Measurements from ENCODE around the gene GAREM2. TPM values are rescaled to one million over a fixed set of nuclear protein-coding genes. Genes with fewer than 3 reads are reported as not detected.

Gene GAREM2
- total RNA-seq, 1 donor from 2014 or later, result 4.3 TPM

GRCh38 chr2:26187537-26188104, 14.7 kb downstream of the GAREM2 start:
- DNase-seq (ENCODE audit: low spot score), result no peak

DNA sequence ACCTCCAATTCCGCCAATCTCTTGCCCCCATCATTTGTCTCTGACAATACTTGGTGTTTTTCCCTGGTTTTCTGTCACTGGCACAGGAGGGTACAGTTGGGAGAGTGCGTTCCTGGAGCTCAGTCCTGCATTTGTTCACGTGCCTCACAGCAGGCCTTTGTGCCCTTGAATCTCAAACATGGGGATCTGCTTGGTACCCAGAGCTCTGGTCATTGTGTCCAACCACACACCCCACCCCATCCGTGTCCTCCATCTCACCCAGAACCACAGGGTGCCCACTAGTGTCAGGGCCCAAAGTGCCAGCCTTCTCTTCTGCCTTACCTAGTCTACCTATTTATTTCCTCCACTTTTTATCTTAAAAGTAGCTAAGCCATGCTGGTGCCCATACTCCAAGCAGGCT, 16.2 kb downstream of the GAREM2 start:
- no peak for DNase-seq (ENCODE audit: low spot score)

DNA sequence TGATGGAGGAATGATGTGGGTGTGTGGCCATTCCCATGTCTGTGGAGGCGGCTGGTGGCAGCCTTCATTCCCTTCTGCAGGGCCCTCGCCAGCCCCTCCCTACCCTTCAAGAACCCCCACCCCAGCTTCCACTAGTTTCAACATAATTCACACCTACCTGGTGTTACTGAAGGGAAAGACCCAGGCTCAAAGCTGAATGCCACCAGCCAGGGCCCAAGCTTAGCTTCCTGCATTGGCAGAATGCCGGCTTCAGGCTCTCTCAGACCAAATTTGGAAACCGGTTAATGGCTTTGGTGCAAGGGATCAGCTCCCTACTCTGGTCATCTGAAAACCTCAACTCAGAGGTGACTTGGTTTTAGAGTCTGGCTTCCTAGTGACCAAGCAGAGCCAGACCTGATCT, 16.9 kb downstream of the GAREM2 start:
- DNase-seq (ENCODE audit: low spot score), result no peak

- no peak for DNase-seq (ENCODE audit: low spot score)
Measured at GRCh38 chr2:26190369-26190768, 17.5 kb downstream of the GAREM2 start.

DNA sequence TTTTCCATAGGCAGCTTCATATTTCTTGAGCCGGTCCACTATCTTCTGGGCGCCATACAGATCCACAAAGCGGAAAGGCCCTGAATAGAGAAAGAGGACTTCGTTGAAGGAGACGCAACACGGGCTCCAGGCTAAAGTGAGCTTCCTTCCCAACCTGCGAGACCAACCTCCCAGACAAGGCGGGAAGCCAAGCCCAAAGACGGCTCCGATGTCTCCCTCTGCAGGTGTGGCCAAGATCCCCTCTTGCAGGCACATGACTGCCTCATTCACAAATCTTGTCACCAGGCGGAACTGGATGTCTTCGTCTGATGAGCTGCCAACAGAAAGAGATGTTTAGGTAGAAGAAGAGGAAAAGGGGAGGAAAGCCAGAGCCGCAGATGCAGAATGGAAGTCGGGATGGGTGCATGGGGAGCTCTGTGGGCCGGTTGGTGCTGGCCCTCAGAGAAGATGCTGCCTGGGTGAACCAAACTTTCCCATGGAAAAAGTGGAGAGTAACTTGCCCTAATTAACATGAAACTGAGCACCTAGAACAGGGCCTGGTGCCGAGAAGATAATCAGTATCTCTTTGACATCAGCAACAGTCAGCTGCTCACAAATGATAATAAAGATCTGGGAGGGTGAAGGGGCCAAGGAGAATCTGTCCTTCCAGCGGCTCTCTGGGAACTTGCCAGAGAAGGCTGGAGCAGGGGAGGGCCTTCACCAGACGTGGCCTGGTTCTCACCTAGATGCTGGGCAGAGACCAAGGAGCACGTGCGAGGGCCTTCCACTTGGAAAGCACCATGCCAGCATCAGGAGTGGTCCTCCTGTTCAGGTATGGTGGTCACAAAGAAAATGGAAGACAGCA, 18.6 kb downstream of the GAREM2 start:
- no peak for DNase-seq (ENCODE audit: low spot score)

GRCh38 chr2:26193578-26194231, 20.8 kb downstream of the GAREM2 start:
- DNase-seq (ENCODE audit: low spot score), result no peak

- no peak for DNase-seq (ENCODE audit: low spot score)
Measured at GRCh38 chr2:26195040-26195984, 22.4 kb downstream of the GAREM2 start.

DNA sequence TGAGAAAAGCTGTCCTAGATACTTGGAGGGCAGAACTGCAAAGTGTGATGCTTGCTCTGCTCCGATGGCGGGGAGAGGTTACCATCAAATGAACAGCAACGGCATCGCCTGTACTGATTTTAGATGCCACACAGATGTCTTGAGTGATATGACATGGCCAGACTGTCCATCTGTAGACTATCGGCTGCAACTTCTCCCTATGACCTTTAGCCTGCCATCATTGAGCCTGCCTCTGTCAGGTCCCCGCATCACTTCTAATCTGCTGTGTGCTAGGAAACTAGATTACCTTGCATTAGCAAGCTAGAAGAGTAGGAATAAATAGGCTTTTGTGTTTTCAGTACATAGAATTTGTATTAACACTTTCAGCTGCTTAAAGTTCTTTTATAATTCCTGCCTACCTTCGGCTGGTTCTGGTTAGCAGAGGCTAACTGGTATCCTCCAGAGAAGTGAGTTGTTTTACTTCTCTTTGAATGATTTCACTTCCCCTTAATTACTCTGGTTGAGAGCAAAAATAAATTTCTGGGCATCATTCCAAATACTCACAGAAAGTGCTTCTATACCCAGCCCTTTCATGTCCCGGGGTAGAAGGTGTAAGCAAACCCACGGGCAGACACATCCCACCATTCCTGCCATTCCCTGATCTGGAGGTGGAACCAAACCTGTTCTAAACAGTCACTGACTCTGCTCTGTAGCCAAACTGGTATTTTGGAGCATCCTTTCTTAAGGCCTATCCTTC, 24.0 kb downstream of the GAREM2 start:
- DNase-seq (ENCODE audit: low spot score), result no peak

GRCh38 chr2:26197516-26197915, 24.6 kb downstream of the GAREM2 start:
- no peak for DNase-seq (ENCODE audit: low spot score)

DNA sequence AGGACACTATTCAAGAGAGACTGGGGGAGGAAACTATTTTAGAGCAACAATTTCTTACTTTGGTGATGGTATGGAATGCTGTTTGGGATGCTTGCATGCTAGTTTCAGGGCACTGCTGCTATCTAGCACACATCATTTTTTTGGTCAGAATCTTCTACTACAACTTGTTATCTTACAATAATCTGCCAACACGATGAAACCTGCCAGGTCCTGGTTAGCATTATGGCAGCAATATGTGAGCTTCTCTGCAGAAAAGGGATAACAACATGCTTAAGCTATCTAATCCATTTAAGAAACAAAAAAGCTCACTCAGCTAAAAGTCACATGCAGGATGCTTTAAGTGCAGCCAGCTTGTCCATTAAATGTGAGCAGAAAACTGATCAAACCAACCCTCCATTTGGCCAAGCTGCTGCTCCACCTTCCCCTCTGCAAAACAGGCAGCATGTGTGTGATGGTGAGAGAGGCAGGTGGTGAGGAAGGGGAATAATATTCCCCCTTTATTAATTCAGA, 30.1 kb downstream of the GAREM2 start:
- DNase-seq (ENCODE audit: low spot score), result no peak

GRCh38 chr2:26203906-26204305, 31.0 kb downstream of the GAREM2 start:
- no peak for DNase-seq (ENCODE audit: low spot score)

DNA sequence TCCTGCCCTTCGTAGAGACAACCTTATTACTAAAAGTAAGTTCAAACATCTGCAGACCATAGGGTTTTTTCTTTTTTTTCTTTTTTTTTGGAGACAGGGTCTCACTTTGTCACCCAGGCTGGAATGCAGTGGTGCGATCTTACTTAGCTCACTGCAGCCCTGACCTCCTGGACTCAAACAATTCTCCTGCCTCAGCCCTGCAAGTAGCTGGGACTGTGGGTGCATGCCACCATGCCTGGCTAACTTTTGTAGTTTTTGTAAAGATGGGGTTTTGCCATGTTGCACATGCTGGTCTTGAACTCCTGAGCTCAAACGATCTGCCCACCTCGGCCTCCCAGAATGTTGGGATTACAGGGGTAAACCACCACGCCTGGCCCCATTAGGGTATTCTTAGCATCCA, 39.1 kb downstream of the GAREM2 start:
- no peak for DNase-seq (ENCODE audit: low spot score)

GRCh38 chr2:26214759-26215158, 41.9 kb downstream of the GAREM2 start:
- DNase-seq (ENCODE audit: low spot score), result no peak

DNA sequence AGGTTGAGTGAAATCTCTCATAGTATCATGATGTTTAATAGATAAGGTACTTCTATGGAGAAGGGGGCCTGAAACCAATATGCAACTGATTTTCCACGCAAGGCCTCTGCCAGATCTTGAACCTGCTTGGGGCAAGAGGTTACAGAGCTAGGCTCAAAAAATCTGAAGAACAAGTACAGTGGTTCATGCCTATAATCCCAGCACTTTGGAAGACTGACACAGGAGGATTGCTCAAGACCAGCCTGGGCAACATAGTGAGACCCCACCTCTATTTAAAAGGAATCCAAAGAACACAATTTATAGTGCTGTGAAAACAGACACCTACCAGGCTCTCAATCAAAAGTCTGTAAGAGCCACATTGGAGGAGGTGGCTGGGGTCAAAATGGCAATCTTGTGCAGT, 42.9 kb downstream of the GAREM2 start:
- no peak for DNase-seq (ENCODE audit: low spot score)

GRCh38 chr2:26216587-26216986, 43.7 kb downstream of the GAREM2 start:
- DNase-seq (ENCODE audit: low spot score), result no peak

DNA sequence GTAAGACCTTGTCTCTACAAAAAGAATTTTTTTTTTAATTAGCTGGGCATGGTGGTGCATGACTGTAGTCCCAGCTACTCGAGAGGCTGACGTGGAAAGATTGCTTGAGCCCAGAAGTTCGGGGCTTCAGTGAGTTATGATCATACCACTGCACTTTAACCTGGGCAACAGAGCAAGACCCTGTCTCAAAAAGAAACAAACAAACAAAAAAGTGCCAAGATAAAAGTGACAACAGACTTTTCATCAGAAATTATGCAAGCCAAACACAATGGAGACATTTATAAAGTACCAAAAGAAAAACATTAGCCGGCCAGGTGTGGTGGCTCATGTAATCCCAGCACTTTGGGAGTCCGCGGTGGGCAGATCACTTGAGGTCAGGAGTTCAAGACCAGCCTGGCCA, 44.8 kb downstream of the GAREM2 start:
- no peak for DNase-seq (ENCODE audit: low spot score)

DNA sequence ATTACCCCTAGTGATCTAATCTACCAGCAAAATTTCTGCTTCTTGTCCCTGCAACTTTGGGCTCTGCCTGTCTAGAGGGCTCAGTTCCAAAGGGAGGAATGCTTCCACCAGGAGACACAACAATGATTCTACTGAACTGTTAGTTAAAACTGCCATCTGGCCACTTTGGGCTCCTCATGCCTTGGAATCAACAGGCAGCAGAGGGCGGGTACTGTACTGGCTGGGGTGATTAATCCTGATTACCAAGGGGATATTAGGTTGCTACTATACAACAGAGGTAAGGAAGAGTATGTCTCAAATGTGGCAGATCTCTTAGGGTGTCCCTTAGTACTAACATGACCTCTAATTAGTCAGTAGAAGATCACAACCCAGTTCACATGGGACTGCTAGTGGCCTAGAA, 50.1 kb downstream of the GAREM2 start:
- no peak for DNase-seq (ENCODE audit: low spot score)

DNA sequence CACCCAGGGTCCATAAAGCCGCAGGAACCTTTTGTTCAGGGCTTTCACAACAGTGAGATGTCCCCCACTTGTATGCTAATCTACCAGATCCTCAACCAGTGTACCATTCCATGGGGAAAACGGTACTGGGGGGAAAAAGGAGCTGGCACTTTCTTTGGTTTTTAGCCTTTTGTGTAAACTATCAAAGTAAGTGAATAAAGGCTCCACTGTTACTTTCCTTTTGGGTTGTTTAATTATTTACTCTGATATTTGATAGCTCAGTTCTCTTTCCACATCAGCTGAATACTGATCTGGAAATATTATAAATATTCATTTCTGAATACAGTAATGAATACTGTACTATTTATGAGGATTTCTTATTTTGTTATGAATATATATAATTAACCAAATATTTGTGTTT, 51.2 kb downstream of the GAREM2 start:
- DNase-seq (ENCODE audit: low spot score), result no peak

- no peak for DNase-seq (ENCODE audit: low spot score)
Measured at GRCh38 chr2:26229595-26229994, 56.7 kb downstream of the GAREM2 start.

- no peak for DNase-seq (ENCODE audit: low spot score)
Measured at GRCh38 chr2:26230806-26231205, 57.9 kb downstream of the GAREM2 start.

DNA sequence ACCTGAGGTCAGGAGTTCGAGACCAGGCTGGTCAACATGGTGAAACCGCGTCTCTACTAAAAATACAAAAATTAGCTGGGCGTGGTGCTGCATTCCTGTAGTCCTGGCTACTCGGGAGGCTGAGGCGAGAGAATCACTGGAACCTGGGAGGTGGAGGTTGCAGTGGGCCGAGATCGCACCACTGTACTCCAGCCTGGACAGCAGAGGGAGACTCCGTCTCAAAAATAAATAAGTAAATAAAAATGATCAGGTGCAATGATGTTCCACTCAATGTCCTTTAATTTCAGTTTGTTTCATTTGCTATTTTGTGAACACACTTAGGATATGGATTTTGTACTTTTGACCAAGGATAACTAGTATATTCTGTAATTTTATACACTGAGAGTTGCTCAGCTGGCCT, 62.2 kb downstream of the GAREM2 start:
- DNase-seq (ENCODE audit: low spot score), result no peak
